ENCODE measurements around the gene XPR1.

The XPR1 gene

GRCh38 chr1:180909005-180909414 lies 277.2 kb downstream of the XPR1 start:
- no peak for TF ChIP-seq CTCF (IDR thresholded peaks at IDR 0.05; ENCODE audit: low read depth, low read length)
- no peak overlapping the region for H3K4me3 ChIP-seq (ENCODE audit: low read depth, low read length)
- DNase-seq (ENCODE audit: low read depth, low spot score): no peak
- in situ Hi-C loops (cut with HindIII; ENCODE audit: low sequenced_read_pairs): no loop called here

GRCh38 chr1:180909462-180909976 lies 277.7 kb downstream of the XPR1 start:
- no peak for TF ChIP-seq CTCF (IDR thresholded peaks at IDR 0.05; ENCODE audit: low read depth, low read length)
- DNase-seq (ENCODE audit: low read depth, low spot score): no peak
- no peak overlapping the region for H3K4me3 ChIP-seq (ENCODE audit: low read depth, low read length)
- in situ Hi-C loops (cut with HindIII; ENCODE audit: low sequenced_read_pairs): no loop called here

GRCh38 chr1:180911640-180912191 lies 279.9 kb downstream of the XPR1 start:
- in situ Hi-C loops (cut with HindIII; ENCODE audit: low sequenced_read_pairs): no loop called here
- no peak for TF ChIP-seq CTCF (IDR thresholded peaks at IDR 0.05; ENCODE audit: low read depth, low read length)
- peak overlapping the region; percentile 43 for H3K4me3 ChIP-seq (ENCODE audit: low read depth, low read length)
- DNase-seq (ENCODE audit: low read depth, low spot score): peak; percentile 28

- in situ Hi-C loops (cut with HindIII; ENCODE audit: low sequenced_read_pairs): no loop called here
- peak overlapping the region; percentile 43 for H3K4me3 ChIP-seq (ENCODE audit: low read depth, low read length)
- DNase-seq (ENCODE audit: low read depth, low spot score): peak; percentile 32
- no peak for TF ChIP-seq CTCF (IDR thresholded peaks at IDR 0.05; ENCODE audit: low read depth, low read length)
Measured at GRCh38 chr1:180912211-180912800, 280.5 kb downstream of the XPR1 start.

- in situ Hi-C loops (cut with HindIII; ENCODE audit: low sequenced_read_pairs): no loop called here
- peak within 1 kb of the TSS; percentile 43 for H3K4me3 ChIP-seq (ENCODE audit: low read depth, low read length)
- no peak for TF ChIP-seq CTCF (IDR thresholded peaks at IDR 0.05; ENCODE audit: low read depth, low read length)
- peak; percentile 45 for DNase-seq (ENCODE audit: low read depth, low spot score)
Measured at GRCh38 chr1:180912801-180913565, 281.2 kb downstream of the XPR1 start, which contains the start of gene KIAA1614. Gene KIAA1614 (plus strand): TSS chr1:180912897. CDS start chr1:180913244, 347 bp downstream.

GRCh38 chr1:180915426-180915965 lies 283.7 kb downstream of the XPR1 start:
- no peak for TF ChIP-seq CTCF (IDR thresholded peaks at IDR 0.05; ENCODE audit: low read depth, low read length)
- in situ Hi-C loops (cut with HindIII; ENCODE audit: low sequenced_read_pairs): no loop called here
- no peak for DNase-seq (ENCODE audit: low read depth, low spot score)
- H3K4me3 ChIP-seq (ENCODE audit: low read depth, low read length): no peak overlapping the region
